Dermis blood vessel endothelial cell (primary cell): Measurements from ENCODE around the gene C3orf49. TPM values are rescaled to one million over a fixed set of nuclear protein-coding genes. Genes with fewer than 3 reads are reported as not detected.

Experiments
- DNase-seq: peaks from one replicate; pipeline ENCODE4 v3.0.0; 2010
- total RNA-seq: library from RNA; depleted of rRNA; stranded (reverse); fragments of >200 nt; gene quantifications from 2 replicates; pipeline ENCODE4 v1.2.3, GENCODE V29; 2014

C3orf49 gene
- total RNA-seq, 1 donor from 2014 or later = not detected

DNA sequence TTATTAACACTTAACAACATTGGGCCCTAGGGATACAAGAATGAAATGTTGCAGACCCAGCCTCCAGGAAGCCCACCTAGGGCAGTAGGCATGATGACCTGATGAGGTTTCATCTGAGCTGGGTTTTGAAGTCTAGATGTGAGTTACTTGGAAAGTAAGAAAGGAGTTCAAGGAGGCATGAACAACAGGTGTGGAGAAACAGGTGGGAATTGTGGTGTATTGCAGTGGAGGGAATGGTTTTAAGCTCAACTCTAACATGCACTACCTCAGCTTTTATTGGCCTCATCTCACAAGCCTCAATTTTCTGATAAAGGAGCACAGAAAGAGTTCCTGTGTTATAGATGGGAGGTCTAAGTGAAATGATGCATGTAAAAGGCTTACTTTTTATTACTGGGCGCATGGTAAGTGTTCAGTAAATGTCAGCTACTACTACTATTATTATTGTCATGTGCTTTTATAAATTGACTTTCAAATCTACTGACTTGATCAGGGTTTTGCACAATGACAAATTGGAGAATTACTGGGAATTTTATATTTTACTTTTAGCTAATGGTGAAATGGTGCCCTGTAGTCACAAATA, 73.8 kb downstream of the C3orf49 start:
- no peak for DNase-seq

DNA sequence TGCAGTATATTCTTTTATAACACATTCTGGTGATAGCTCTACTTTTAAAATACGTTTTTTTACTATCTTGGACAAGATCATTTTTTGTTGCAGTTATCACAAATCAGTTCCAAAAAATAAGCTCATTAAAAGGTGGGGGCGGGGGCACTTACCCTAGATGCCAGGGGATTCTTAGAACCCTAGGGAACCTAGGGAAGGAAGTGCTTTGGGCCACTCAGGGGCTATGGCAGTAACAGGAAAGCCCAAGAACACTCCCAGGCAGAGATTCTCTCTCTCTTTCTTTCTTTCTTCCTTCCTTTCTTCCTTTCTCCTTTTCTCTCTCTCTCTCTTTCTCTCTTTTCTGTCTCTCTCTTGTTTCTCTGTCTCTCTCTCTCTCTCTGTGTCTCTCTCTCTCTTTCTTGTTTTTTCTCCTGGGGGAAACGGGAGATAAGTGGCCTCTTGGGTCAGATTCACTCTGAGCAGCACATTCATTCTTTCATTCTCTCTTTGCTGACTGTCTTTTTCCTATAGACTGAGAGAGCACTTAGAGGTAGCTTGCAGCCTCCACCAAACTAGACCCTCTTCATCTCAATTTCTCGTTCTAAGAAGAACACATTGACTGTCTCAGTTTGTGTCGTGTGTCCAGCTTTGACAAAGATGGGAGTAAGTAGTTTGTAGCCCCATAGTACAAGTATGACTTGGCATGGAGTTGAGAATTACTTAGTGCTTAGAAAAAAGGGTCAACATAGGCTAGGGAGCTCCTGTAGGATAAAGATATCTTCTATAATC, 76.5 kb downstream of the C3orf49 start:
- DNase-seq = no peak

DNA sequence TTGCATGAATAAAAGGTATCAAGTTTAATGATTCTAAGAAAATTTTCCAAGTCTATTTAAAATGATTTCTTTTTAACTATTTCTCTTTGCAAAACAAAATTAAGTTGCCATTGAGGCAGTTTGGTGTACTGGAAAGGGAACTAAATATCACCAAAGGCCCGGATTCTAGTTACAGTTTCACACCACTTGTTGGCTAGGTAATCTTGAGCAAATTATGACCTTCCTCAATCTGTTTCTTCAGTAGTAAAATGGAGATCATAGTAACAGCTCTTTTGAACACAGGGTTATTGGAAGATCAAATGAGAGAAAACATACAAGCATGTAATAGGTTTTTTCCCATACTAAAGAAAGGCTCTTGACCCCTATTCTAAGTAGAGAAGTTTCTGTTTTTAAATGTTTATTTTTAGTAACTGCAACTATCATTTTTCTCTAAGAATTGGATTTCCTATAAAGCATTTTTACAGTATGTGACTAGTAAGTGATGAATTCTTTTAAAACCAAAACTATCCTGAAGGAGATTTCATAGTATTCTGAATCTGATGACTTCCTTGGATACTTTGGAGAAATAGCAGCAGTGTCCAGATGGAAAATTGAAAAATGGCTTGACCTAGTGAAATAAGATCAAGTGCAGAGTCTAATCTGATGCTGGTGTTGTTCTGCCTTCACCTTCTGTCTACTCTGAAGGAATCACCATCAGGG, 77.4 kb downstream of the C3orf49 start:
- DNase-seq = no peak

Other genes starting within 250 kb of the C3orf49 start
- gene SNTN, start 166.6 kb upstream of the C3orf49 start, total RNA-seq = not detected in 2 replicates
- 41.9 and 61.8 TPM in 2 replicates for gene THOC7, start 44.5 kb downstream of the C3orf49 start, total RNA-seq
- gene ATXN7, start 44.6 kb downstream of the C3orf49 start, total RNA-seq = 9.0 and 13.6 TPM in 2 replicates
- not detected in 2 replicates for gene SCAANT1, start 93.1 kb downstream of the C3orf49 start, total RNA-seq
- 90.2 and 121 TPM in 2 replicates for gene PSMD6, start 204.2 kb downstream of the C3orf49 start, total RNA-seq